Transverse colon (tissue), 4 donors: ENCODE measurements around the gene STMN3.

ENCODE experiments used
- CTCF ChIP-seq, 5 experiments: fragments of 200-600 bp in 3 of 5; fragments of 450-650 bp in 2 of 5; sonication (generic) in 3 of 5; IDR thresholded peaks; 1 replicate in 2 of 5; 2 replicates in 3 of 5; pipeline ENCODE4 v1.5.1; 2016 to 2017; ENCODE audit warnings: antibody characterized with exemption in 5 of 5, inconsistent platforms in 3 of 5, mild to moderate bottlenecking in 2 of 5, moderate library complexity in 1 of 5
- POLR2AphosphoS5 ChIP-seq, 3 donors: sonication (generic); formaldehyde crosslinking; IDR thresholded peaks; one replicate each; pipeline ENCODE4 v1.6.1; 2016; ENCODE audit warnings: antibody characterized with exemption in 3 of 3

GRCh38 chr20:63643946-63644345, 9.3 kb downstream of the STMN3 start:
- TF ChIP-seq POLR2AphosphoS5 (IDR thresholded peaks at IDR 0.05), result no peak
- TF ChIP-seq CTCF (IDR thresholded peaks at IDR 0.05), result no peak
